HTERT RPE-1 (cell line): ENCODE data around the gene PRAMEF2.
"Not testable (repeated sequence)": the region's sequence is repeated elsewhere in the genome, so short reads cannot be mapped to it uniquely, and the experiment has no call there.

Experiments
- in situ Hi-C: fragments of 300-500 bp; cut with MboI; formaldehyde crosslinking; loops from 4 replicates; pipeline ENCODE4 v1.14.3; 2020; ENCODE audit warnings: low sequenced_read_pairs

The PRAMEF2 gene

GRCh38 chr1:12856786-12857185 lies at the start of gene PRAMEF2:
TSS of gene PRAMEF2 (plus strand) at chr1:12857086. CDS start at chr1:12859010, 1,924 bp downstream.
- in situ Hi-C loops: not testable (repeated sequence)

- in situ Hi-C loops: no loop called here
These were observed 47.0 kb upstream of the PRAMEF2 start for GRCh38 chr1:12809933-12810332.

- in situ Hi-C loops: no loop called here
These were observed 46.0 kb upstream of the PRAMEF2 start for GRCh38 chr1:12810691-12811408.

GRCh38 chr1:12811409-12811784 lies 45.5 kb upstream of the PRAMEF2 start:
- in situ Hi-C loops: no loop called here

- in situ Hi-C loops: not testable (repeated sequence)
These were observed 37.8 kb upstream of the PRAMEF2 start for GRCh38 chr1:12819061-12819460.

GRCh38 chr1:12831310-12831709 lies 25.6 kb upstream of the PRAMEF2 start, which contains the start of gene PRAMEF11:
TSS of gene PRAMEF11 (minus strand) at chr1:12831410. CDS start at chr1:12828789, 2,621 bp downstream.
- in situ Hi-C loops: not testable (repeated sequence)

GRCh38 chr1:12833251-12833650 lies 23.6 kb upstream of the PRAMEF2 start:
- in situ Hi-C loops: not testable (repeated sequence)

GRCh38 chr1:12848620-12849019 lies 8.3 kb upstream of the PRAMEF2 start, which contains the start of gene HNRNPCL1:
TSS of gene HNRNPCL1 (minus strand) at chr1:12848720. CDS start at chr1:12848289, 431 bp downstream.
- in situ Hi-C loops: not testable (repeated sequence)

GRCh38 chr1:12851779-12852178 lies 5.1 kb upstream of the PRAMEF2 start:
- in situ Hi-C loops: no loop called here

GRCh38 chr1:12863131-12863880 lies 6.4 kb downstream of the PRAMEF2 start:
- in situ Hi-C loops: not testable (repeated sequence)

GRCh38 chr1:12878453-12878852 lies 21.6 kb downstream of the PRAMEF2 start:
- in situ Hi-C loops: not testable (repeated sequence)

- in situ Hi-C loops: not testable (repeated sequence)
These were observed 29.2 kb downstream of the PRAMEF2 start, which contains the start of gene PRAMEF4 for GRCh38 chr1:12886101-12886500. TSS of gene PRAMEF4 (minus strand) at chr1:12886201. CDS start at chr1:12883394, 2,807 bp downstream.

- in situ Hi-C loops: not testable (repeated sequence)
These were observed 41.3 kb downstream of the PRAMEF2 start, which contains the start of gene PRAMEF10 for GRCh38 chr1:12898170-12898569. TSS of gene PRAMEF10 (minus strand) at chr1:12898270. CDS start at chr1:12895847, 2,423 bp downstream.

GRCh38 chr1:12899186-12899585 lies 42.3 kb downstream of the PRAMEF2 start:
- in situ Hi-C loops: not testable (repeated sequence)

- in situ Hi-C loops: not testable (repeated sequence)
These were observed 47.1 kb downstream of the PRAMEF2 start for GRCh38 chr1:12903793-12904572.
